NT2/D1 (cell line): ENCODE measurements around the gene SH2D3A.

ENCODE experiments used
- YY1 ChIP-seq: IDR thresholded peaks from 2 replicates; pipeline ENCODE4 v1.6.1; 2011; ENCODE audit not compliant: insufficient read length, insufficient read depth
- ZNF274 ChIP-seq: IDR thresholded peaks from 2 replicates; pipeline ENCODE4 v1.6.1; 2011; ENCODE audit warnings: mild to moderate bottlenecking, low read depth, low read length

DNA sequence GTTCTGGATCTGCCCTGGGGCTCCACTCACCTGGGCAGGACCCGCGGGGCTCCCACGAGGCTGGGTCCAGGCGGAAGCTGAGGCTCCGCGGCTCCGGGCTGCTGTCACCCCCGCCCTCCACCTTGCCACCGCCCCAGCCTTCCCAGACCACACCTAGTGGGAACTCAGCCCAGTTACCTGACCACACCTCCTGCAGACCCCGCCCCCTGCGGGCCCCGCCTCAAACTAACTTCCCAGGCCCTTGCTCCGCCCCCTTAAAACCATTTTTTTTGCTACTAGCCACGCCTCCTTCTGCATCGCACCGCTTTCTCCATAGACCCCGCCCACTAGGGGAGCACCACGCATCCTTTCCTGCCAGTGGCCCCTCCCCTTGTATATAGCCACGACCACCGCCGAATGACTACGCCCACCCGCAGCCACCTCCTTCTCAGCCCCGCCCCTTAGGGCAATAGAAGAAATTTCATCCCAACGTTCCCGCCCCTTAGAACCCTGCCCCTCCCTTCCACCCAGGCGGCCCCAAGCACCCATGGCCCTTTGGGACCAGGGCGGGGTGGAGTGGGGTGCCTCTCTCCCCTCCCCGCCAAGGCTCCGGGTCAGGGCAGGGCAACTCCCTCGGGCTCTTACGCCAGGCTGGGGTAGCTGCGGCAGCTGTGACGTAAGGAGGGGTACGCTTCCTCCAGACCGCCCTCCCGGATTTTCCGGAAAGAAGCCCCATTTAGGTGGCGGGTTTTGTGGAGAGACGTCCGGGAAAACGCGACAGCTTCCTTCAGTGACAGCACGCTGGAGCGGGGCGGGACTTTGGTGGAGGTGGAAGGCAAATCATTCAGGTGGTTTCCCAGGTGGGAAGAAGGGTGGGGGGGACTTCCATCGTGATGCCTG is at the start of gene SH2D3A:
- TF ChIP-seq ZNF274 (no peak), YY1 (no peak)
